DMS114 treated with DMSO at 0.1 percent for 48 hours (cell line): ENCODE measurements around the gene AMIGO1.

ENCODE experiments used
- DNase-seq: peaks from one replicate; lab custom pipeline; 2025; ENCODE audit not compliant: unreplicated experiment; lab: John Stamatoyannopoulos, UW

The AMIGO1 gene

GRCh38 chr1:109532365-109533136 lies 23.0 kb upstream of the AMIGO1 start:
- DNase-seq, result peak; percentile 72

GRCh38 chr1:109531826-109532364 lies 22.4 kb upstream of the AMIGO1 start:
- no peak for DNase-seq

- DNase-seq, result no peak
Measured at GRCh38 chr1:109531380-109531779, 21.9 kb upstream of the AMIGO1 start.

- DNase-seq, result no peak
Measured at GRCh38 chr1:109530457-109531087, 21.0 kb upstream of the AMIGO1 start.

GRCh38 chr1:109529881-109530456 lies 20.4 kb upstream of the AMIGO1 start:
- DNase-seq, result no peak

- no peak for DNase-seq
Measured at GRCh38 chr1:109528712-109529111, 19.2 kb upstream of the AMIGO1 start.

- no peak for DNase-seq
Measured at GRCh38 chr1:109527846-109528695, 18.5 kb upstream of the AMIGO1 start.

- no peak for DNase-seq
Measured at GRCh38 chr1:109527098-109527811, 17.7 kb upstream of the AMIGO1 start.

- DNase-seq, result no peak
Measured at GRCh38 chr1:109523706-109524105, 14.2 kb upstream of the AMIGO1 start.

- DNase-seq, result no peak
Measured at GRCh38 chr1:109522026-109522425, 12.5 kb upstream of the AMIGO1 start.

GRCh38 chr1:109521002-109521951 lies 11.8 kb upstream of the AMIGO1 start:
- no peak for DNase-seq

GRCh38 chr1:109517337-109517736 lies 7.8 kb upstream of the AMIGO1 start:
- no peak for DNase-seq

GRCh38 chr1:109516872-109517271 lies 7.3 kb upstream of the AMIGO1 start:
- no peak for DNase-seq

- no peak for DNase-seq
Measured at GRCh38 chr1:109514846-109515245, 5.3 kb upstream of the AMIGO1 start.

GRCh38 chr1:109513110-109513710 lies 3.7 kb upstream of the AMIGO1 start:
- no peak for DNase-seq

GRCh38 chr1:109508873-109509175 lies 703 bp downstream of the AMIGO1 start:
- no peak for DNase-seq

GRCh38 chr1:109508001-109508872 lies 1.3 kb downstream of the AMIGO1 start:
- DNase-seq, result no peak

GRCh38 chr1:109504974-109505373 lies 4.6 kb downstream of the AMIGO1 start:
- DNase-seq, result no peak
